ENCODE results near the gene PRDX2. TPM values are rescaled to one million over a fixed set of nuclear protein-coding genes. Genes with fewer than 3 reads are reported as not detected.

Gene PRDX2
- total RNA-seq, 1 experiment from 2014 or later: 271 TPM

GRCh38 chr19:12841094-12841493 is 39.5 kb upstream of the PRDX2 start:
- H3K9me2 ChIP-seq (ENCODE audit: insufficient read depth): no peaks in the 10 kb centered on the region
- DNase-seq: peak in 1 of 2 experiments; percentile 49
- H3K79me2 ChIP-seq (ENCODE audit: low read depth): no peaks in the 10 kb centered on the region
- no peaks in the 10 kb centered on the region for H3K36me3 ChIP-seq (ENCODE audit: low read depth)
- BruUV-seq (replicated peaks): no TSS peak
- H3K9me3 ChIP-seq (ENCODE audit: insufficient read depth, low read depth): no peaks in the 10 kb centered on the region
- CTCF ChIA-PET: no interaction called here
- H3K4me2 ChIP-seq: peak overlapping the region; percentile 78
- intact Hi-C loops (cut with micrococcal nuclease; ENCODE audit: unreplicated experiment): loop anchor here (2.0 kb wide), 1 partner anchor 66 kb away; the partner anchor contains the start of gene HOOK2
- POLR2A ChIA-PET (ENCODE audit: unreplicated experiment): no interaction called here
- peaks cover 13% of the 10 kb centered on the region for H3K4me1 ChIP-seq (replicated peaks; ENCODE audit: insufficient read depth)
- peak overlapping the region; percentile 49; the same call in 1 of the 2 replicates for H3K4me3 ChIP-seq
- no peaks in the 10 kb centered on the region for H3K27me3 ChIP-seq (ENCODE audit: insufficient read depth, low read depth)
- peak overlapping the region; percentile 64; the same call in 1 of the 2 replicates for H2AFZ ChIP-seq
- H4K20me1 ChIP-seq (ENCODE audit: insufficient read depth): no peaks in the 10 kb centered on the region
- no peak overlapping the region for H3K27ac ChIP-seq
- peaks cover 41% of the 10 kb centered on the region for H3F3A ChIP-seq (ENCODE audit: insufficient read depth, low read depth)
- TF ChIP-seq EZH2 (IDR thresholded peaks at IDR 0.05; ENCODE audit: low read depth) (no peak), CTCF (conservative IDR thresholded peaks at IDR 0.05) (no peak)

- no peaks in the 10 kb centered on the region for H3K27me3 ChIP-seq (ENCODE audit: insufficient read depth, low read depth)
- peak overlapping the region; percentile 78 for H3K4me2 ChIP-seq
- no peaks in the 10 kb centered on the region for H3K9me3 ChIP-seq (ENCODE audit: insufficient read depth, low read depth)
- intact Hi-C loops (cut with micrococcal nuclease; ENCODE audit: unreplicated experiment): loop anchor here (2.0 kb wide), 1 partner anchor 66 kb away; the partner anchor contains the start of gene HOOK2
- H3K27ac ChIP-seq: no peak overlapping the region
- H3F3A ChIP-seq (ENCODE audit: insufficient read depth, low read depth): peaks cover 41% of the 10 kb centered on the region
- peaks cover 13% of the 10 kb centered on the region for H3K4me1 ChIP-seq (replicated peaks; ENCODE audit: insufficient read depth)
- DNase-seq: peak; percentile 85 to 97
- POLR2A ChIA-PET (ENCODE audit: unreplicated experiment): no interaction called here
- no peak for TF ChIP-seq EZH2 (IDR thresholded peaks at IDR 0.05; ENCODE audit: low read depth)
- no TSS peak for BruUV-seq (replicated peaks)
- no peaks in the 10 kb centered on the region for H3K36me3 ChIP-seq (ENCODE audit: low read depth)
- CTCF ChIA-PET: no interaction called here
- H3K4me3 ChIP-seq: peak overlapping the region; percentile 49; the same call in 1 of the 2 replicates
- H3K9me2 ChIP-seq (ENCODE audit: insufficient read depth): no peaks in the 10 kb centered on the region
- no peaks in the 10 kb centered on the region for H4K20me1 ChIP-seq (ENCODE audit: insufficient read depth)
- peak overlapping the region; percentile 64; the same call in 1 of the 2 replicates for H2AFZ ChIP-seq
- no peaks in the 10 kb centered on the region for H3K79me2 ChIP-seq (ENCODE audit: low read depth)
These were observed 38.8 kb upstream of the PRDX2 start for GRCh38 chr19:12840091-12841079.

- peaks cover 5% of the 10 kb centered on the region; the same call in 1 of the 2 replicates for H3K27me3 ChIP-seq (ENCODE audit: insufficient read depth, low read depth)
- CTCF ChIA-PET: no interaction called here
- H3K9me3 ChIP-seq (ENCODE audit: insufficient read depth, low read depth): no peaks in the 10 kb centered on the region
- peaks cover 49% of the 10 kb centered on the region for H3F3A ChIP-seq (ENCODE audit: insufficient read depth, low read depth)
- no peak overlapping the region for H3K27ac ChIP-seq
- no TSS peak for BruUV-seq (replicated peaks)
- no peaks in the 10 kb centered on the region for H3K36me3 ChIP-seq (ENCODE audit: low read depth)
- H3K4me1 ChIP-seq (replicated peaks; ENCODE audit: insufficient read depth): peaks cover 13% of the 10 kb centered on the region
- no peak overlapping the region for H2AFZ ChIP-seq
- H3K4me2 ChIP-seq: peak overlapping the region; percentile 92
- peak overlapping the region; percentile 75 for H3K4me3 ChIP-seq
- H4K20me1 ChIP-seq (ENCODE audit: insufficient read depth): no peaks in the 10 kb centered on the region
- no peak for TF ChIP-seq CTCF (conservative IDR thresholded peaks at IDR 0.05)
- no peak for TF ChIP-seq EZH2 (IDR thresholded peaks at IDR 0.05; ENCODE audit: low read depth)
- intact Hi-C loops (cut with micrococcal nuclease; ENCODE audit: unreplicated experiment): no loop called here
- POLR2A ChIA-PET (ENCODE audit: unreplicated experiment): no interaction called here
- no peaks in the 10 kb centered on the region for H3K79me2 ChIP-seq (ENCODE audit: low read depth)
- no peak for DNase-seq
- H3K9me2 ChIP-seq (ENCODE audit: insufficient read depth): no peaks in the 10 kb centered on the region
These were observed 37.5 kb upstream of the PRDX2 start for GRCh38 chr19:12838886-12839756.
